ENCODE results near the gene TES.

GRCh38 chr7:116290740-116291139 is 80.4 kb downstream of the TES start:
- TF ChIP-seq POLR2A (IDR thresholded peaks at IDR 0.05; ENCODE audit: extremely low read depth, insufficient read length) (no peak), CTCF (IDR thresholded peaks at IDR 0.05; ENCODE audit: low read depth, low read length) (no peak), MYC (IDR thresholded peaks at IDR 0.05; ENCODE audit: low read depth, low read length) (no peak), MAX (IDR thresholded peaks at IDR 0.05; ENCODE audit: low read depth, low read length) (no peak)
